ENCODE results near the gene MDC1.

MDC1 gene

DNA sequence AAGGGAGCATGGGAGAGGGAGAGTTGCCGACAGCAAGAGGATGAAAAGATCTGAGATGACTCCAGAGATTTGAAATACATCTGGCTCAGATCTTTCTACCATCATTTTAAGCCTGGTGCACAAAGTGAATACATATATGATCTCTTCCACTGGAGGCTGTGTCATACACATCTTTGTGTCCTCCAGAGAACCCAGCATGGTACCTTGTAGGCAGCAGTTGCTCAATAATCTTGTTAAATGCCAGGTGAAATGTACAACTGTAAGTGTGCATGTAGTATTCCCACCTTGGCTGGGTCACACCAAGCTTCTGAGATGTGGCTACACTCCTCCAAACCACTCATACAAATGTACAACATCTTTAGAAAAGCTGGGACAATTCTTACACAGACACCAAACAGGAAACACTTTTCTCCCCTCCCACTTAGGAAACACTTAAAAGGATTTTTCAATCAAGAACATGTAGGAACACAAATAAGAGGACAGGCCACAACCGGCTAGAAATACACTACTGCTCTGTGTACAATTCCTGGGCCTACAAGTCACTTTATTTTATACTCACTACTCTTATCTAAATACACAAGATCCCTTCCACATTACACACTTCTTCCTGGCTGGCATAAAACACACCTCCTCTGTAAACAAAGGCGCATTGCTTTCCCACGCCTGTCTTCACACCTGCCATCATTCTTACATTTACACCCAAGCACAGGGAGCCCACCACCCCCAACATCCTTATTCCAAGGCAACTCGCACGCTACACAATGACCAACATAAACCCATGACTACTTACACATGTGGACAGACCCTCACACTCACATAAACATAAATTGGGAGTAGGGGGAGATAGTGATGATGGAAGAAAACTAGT lies 31.1 kb upstream of the MDC1 start:
- Histone ChIP-seq H3K27me3 (no peaks in the 10 kb centered on the region), H3K4me3 (no peak overlapping the region), H4K20me1 (peaks cover 8% of the 10 kb centered on the region; the same call in 1 of the 2 replicates), H3K9ac (no peak overlapping the region), H3K36me3 (no peaks in the 10 kb centered on the region), H3K9me3 (no peaks in the 10 kb centered on the region), H3K4me2 (no peak overlapping the region), H3K4me1 (peaks cover 34% of the 10 kb centered on the region), H3K27ac (no peak overlapping the region)
- no peak for TF ChIP-seq Cebpa-rat (IDR thresholded peaks at IDR 0.05)

DNA sequence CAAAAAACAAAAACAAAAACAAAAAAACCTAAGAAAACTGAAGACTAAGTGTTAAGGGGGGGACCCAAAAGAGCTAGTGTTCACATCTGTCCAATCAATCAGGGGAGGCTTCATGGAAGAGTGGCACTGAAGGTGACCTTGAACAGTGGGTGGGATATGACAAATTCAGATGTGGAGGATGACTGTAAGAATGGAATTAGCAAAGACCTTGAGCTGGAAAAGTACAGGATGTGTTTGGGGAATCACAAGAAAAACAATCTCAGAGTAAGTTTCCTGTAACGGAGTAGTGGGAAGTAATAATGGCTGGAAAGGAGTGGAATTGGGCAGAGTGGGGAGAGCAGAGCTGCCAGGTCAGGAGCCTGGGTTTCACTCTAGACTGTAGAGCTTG lies 30.2 kb upstream of the MDC1 start:
- no peak overlapping the region for H3K4me2 ChIP-seq
- no peak overlapping the region for H3K27ac ChIP-seq
- no peak overlapping the region for H3K4me3 ChIP-seq
- no peak for TF ChIP-seq Cebpa-rat (IDR thresholded peaks at IDR 0.05)
- no peaks in the 10 kb centered on the region for H3K36me3 ChIP-seq
- no peak overlapping the region for H3K9ac ChIP-seq
- peaks cover 26% of the 10 kb centered on the region for H3K4me1 ChIP-seq
- H3K9me3 ChIP-seq = no peaks in the 10 kb centered on the region
- peaks cover 8% of the 10 kb centered on the region; the same call in 1 of the 2 replicates for H4K20me1 ChIP-seq
- H3K27me3 ChIP-seq = no peaks in the 10 kb centered on the region

DNA sequence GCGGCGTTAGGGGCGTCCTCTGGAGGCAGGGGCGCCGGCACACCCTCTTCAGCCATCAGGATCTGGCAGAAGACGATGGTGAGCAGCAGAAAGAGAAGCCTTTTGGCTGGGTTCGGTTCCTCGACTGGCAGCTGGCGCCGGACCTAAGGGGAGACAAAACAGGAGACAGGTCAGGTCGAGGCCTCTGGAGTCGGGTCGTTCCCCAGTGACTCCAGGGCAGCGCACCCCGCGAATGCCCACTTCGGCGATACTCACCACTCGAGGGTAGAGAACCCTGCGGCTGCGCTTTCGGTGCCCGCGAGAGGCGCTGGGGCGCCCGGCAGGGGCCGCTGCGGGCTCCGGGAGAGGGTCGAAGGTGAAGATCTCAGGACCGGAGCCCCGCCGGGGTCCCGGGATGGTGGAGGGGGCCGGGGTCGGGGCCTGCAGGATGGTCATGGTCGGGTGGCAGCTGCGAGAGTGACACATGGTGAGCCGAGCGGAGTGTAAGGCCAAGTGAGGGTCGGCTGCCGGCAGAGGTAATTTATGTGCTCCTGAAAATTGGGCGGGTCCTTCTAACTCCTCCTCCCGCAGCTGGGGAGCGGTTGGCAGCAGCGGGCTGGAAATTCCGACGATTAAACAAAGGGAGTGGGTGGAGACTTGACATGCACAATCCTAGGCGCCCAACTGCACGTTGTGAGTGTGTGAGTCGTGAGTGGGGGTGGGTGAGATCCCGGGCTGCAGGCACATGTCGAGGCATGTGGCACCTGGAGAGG lies 27.1 kb upstream of the MDC1 start, which contains the start of gene IER3:
Gene IER3 (minus strand): TSS at position 494 of the 752 bp plus-strand sequence. CDS start 29 bp downstream, at position 465.
- H3K4me1 ChIP-seq = peaks cover 49% of the 10 kb centered on the region
- peak within 1 kb of the TSS; percentile 91 for H3K4me3 ChIP-seq
- peak within 1 kb of the TSS; percentile 94 for H3K27ac ChIP-seq

DNA sequence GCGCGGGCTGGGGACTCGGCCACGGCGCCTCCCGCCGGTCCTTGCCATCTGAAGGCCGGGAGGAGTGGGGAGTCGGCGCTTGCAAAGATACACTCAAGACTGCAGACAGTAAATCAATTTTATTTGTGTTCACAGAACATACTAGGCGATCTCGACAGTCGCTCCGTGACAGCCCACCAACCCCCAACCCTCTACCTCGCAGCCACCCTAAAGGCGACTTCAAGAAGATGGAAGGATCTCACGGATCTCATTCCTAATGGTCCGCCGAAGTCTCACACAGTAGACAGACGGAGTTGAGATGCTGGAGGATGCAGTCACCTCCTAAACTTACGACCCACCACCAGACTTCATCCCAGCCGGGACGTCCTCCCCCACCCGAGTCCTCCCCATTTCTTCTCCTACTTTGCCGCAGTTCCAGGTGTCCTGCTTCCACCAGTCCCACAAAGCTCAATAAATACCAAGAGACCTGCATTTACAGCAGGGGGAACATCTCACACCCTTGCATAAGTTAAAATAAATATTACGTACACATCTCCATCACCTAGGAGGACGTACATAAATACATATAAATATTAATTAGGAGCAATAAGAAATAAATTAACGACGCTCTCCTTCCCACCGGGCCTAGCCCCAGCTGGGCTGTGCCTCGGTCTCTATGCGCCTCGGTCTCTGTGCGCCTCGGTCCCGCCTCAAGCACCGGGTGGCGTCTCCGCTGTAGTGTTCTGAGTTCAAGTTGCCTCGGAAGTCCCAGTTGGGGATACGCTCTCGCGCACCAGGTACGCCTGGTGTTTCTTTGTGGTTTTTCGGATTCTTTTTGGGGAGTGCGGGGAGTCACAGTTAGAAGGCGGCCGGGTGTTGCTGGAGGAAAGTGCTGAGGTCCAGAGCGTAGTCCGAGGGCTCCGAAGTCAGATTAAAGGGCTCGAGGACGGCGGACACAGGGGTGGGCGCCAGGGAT lies 26.3 kb upstream of the MDC1 start:
- Histone ChIP-seq H3K4me1 (peaks cover 52% of the 10 kb centered on the region), H3K9ac (peak overlapping the region; percentile 92), H3K4me2 (peak overlapping the region; percentile 99), H3K36me3 (peaks cover 29% of the 10 kb centered on the region), H3K4me3 (peak overlapping the region; percentile 91), H4K20me1 (peaks cover 30% of the 10 kb centered on the region), H3K27me3 (no peaks in the 10 kb centered on the region), H3K27ac (peak overlapping the region; percentile 94), H3K9me3 (no peaks in the 10 kb centered on the region)
- no peak for TF ChIP-seq Cebpa-rat (IDR thresholded peaks at IDR 0.05)

More for the DNA sequence above, 27.1 kb upstream of the MDC1 start, which contains the start of gene IER3:
- Histone ChIP-seq H3K9ac (peak within 1 kb of the TSS; percentile 92), H4K20me1 (peaks cover 25% of the 10 kb centered on the region), H3K27me3 (no peaks in the 10 kb centered on the region), H3K4me2 (peak within 1 kb of the TSS; percentile 99), H3K9me3 (no peaks in the 10 kb centered on the region), H3K36me3 (peaks cover 21% of the 10 kb centered on the region)
- no peak for TF ChIP-seq Cebpa-rat (IDR thresholded peaks at IDR 0.05)

DNA sequence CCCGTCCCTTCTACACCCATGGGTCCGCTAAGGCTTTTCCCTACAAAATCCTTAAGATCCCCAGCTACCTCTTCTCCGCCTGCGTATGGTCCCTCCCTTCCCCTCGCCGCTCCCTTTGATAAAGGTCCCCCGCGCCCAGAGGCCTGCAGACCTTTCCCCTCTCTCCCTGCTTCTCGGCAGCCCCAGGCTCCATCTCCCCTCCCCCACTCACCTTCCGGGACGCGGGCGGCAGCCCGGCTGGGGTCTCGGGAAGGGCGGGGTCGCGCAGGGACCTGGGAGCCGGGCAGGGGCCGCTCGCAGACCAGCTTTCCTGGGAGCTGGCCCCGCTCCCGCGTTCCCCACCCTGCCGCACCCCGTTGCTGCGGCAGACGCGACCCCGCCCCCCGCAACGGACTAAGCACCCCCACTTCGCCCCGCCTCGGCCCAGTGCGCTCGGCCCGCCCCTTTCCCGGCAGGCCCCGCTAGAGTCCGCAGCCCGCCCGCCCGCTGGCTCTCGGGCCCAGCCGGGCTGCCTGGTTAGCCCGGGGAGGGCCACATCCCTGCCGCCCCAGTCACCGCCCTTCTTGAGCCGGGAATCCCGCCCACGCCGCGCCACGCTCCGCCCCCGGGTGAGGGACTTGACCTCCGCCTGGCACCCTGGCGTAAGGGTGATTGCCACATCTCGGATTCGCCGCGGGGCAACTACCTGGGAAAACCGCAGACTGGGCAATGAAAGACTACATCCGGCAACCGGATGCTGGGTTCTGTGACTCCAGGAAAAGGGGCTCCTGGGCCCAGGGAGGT lies 25.4 kb upstream of the MDC1 start, which contains the start of gene FLOT1:
Gene FLOT1 (minus strand): TSS at position 372 of the 783 bp plus-strand sequence. CDS start 498 bp downstream, outside the sequence.
- H4K20me1 ChIP-seq = peaks cover 38% of the 10 kb centered on the region
- peak within 1 kb of the TSS; percentile 92 for H3K9ac ChIP-seq
- peak; percentile 85 for TF ChIP-seq Cebpa-rat (IDR thresholded peaks at IDR 0.05)
- no peaks in the 10 kb centered on the region for H3K9me3 ChIP-seq
- peaks cover 61% of the 10 kb centered on the region for H3K4me1 ChIP-seq
- peaks cover 38% of the 10 kb centered on the region for H3K36me3 ChIP-seq
- H3K4me3 ChIP-seq = peak within 1 kb of the TSS; percentile 91
- no peaks in the 10 kb centered on the region for H3K27me3 ChIP-seq
- peak within 1 kb of the TSS; percentile 99 for H3K4me2 ChIP-seq
- peak within 1 kb of the TSS; percentile 94 for H3K27ac ChIP-seq

DNA sequence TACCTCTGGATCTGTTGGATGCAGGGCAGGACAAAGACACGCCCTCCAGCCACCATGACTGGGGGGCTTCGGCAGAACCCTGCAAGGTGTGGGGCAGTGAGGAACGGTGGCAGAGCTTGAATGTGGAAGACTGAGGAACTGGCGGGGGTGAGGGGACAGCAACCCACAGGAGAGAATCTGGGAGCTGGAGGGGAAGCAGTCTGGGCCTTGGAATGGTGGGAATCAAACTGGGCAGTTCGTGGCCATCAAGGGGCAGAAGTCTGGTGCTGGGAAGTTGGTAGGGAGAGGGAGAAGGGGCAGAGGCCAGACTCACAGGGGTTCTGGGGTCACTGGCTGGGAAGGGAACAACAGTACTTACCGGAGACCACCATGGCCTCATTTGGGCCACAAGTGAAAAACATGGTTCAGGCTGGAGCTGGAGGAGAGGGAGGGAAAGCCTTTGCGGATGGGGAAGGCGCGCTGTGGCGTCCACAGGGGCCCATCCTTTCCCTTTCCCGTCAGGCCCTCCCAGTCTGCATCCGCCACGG lies 24.8 kb upstream of the MDC1 start:
- H3K27me3 ChIP-seq = no peaks in the 10 kb centered on the region
- H3K36me3 ChIP-seq = peaks cover 45% of the 10 kb centered on the region
- no peaks in the 10 kb centered on the region for H3K9me3 ChIP-seq
- peaks cover 67% of the 10 kb centered on the region for H3K4me1 ChIP-seq
- peak overlapping the region; percentile 92 for H3K9ac ChIP-seq
- peak overlapping the region; percentile 91 for H3K4me3 ChIP-seq
- H3K4me2 ChIP-seq = peak overlapping the region; percentile 99
- TF ChIP-seq Cebpa-rat (IDR thresholded peaks at IDR 0.05) = no peak
- H3K27ac ChIP-seq = peak overlapping the region; percentile 94
- peaks cover 45% of the 10 kb centered on the region for H4K20me1 ChIP-seq

DNA sequence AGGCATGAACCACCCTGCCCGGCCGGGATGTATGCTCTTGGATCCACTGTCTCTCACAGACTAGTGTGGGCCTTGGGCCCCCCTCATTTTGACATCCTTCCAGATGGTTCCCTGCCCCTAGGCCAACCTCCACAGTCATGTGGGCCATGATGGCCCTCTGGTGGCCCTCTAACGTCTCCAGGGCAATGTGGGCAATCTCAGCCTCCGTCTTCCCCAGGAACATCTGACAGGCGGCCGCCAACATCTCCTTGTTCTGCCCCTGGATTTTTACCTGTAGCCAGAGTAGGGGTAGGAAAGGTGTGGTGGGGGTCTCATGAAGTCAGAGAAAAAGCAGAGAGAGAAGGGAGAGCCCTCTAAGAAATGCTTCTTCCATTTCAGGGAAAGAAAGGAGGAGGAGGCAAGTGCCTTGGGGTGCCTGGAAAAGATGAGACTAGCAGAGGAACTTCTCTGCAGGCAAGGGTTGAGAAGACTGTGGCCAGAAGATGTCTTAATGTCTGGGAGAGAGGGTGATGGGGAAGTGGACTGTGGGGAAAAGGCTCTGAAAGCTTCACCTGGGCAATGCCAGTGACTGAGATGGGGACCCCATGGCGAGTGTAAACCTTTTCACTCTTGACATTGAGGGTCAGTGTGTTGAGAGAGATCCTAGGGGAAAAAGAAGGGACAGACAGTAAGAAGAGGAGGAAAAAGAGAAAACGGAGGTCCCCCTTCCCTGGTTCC lies 24.1 kb upstream of the MDC1 start:
- Histone ChIP-seq H3K9ac (peak overlapping the region; percentile 92), H3K27me3 (no peaks in the 10 kb centered on the region), H3K4me3 (peak overlapping the region; percentile 91), H3K27ac (peak overlapping the region; percentile 94), H3K4me1 (peaks cover 73% of the 10 kb centered on the region), H4K20me1 (peaks cover 48% of the 10 kb centered on the region), H3K36me3 (peaks cover 50% of the 10 kb centered on the region), H3K9me3 (no peaks in the 10 kb centered on the region), H3K4me2 (peak overlapping the region; percentile 99)
- TF ChIP-seq Cebpa-rat (IDR thresholded peaks at IDR 0.05) = no peak

DNA sequence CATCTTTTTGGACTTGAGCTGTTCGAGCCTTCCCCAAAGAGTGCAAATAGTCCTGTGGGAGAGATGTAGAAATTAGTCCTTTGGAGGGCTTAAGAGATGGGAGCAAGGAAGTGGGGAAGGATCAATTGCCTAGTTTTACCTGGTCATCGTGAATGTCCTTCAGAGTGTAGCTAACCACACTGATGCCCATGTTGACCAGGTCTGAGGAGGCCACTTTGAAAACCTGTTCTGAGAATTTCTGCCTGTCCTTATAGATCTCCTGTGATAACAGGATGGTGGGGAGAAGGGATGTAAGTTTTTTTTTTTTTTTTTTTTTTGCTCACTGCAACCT lies 23.4 kb upstream of the MDC1 start:
- Histone ChIP-seq H4K20me1 (peaks cover 55% of the 10 kb centered on the region), H3K27ac (no peak overlapping the region), H3K9ac (no peak overlapping the region; the same call in 1 of the 2 replicates), H3K36me3 (peaks cover 57% of the 10 kb centered on the region), H3K4me1 (peaks cover 78% of the 10 kb centered on the region), H3K4me2 (peak overlapping the region; percentile 99), H3K27me3 (no peaks in the 10 kb centered on the region), H3K4me3 (no peak overlapping the region), H3K9me3 (no peaks in the 10 kb centered on the region)
- no peak for TF ChIP-seq Cebpa-rat (IDR thresholded peaks at IDR 0.05)
